Left lobe of liver (tissue), 2 donors: ENCODE data around the gene IFNA13. TPM values are rescaled to one million over a fixed set of nuclear protein-coding genes. Genes with fewer than 3 reads are reported as not detected.
"Not testable (repeated sequence)": the region's sequence is repeated elsewhere in the genome, so short reads cannot be mapped to it uniquely, and the experiment has no call there.

Source experiments
- ATAC-seq: fragments of 200-7000 bp; cut with Tn5 transposase; one replicate; pipeline ENCODE4 v1.9.1; 2020; ENCODE audit warnings: mild to moderate bottlenecking, moderate library complexity
- DNase-seq: peaks from one replicate; pipeline ENCODE4 v3.0.0-alpha.2; 2020; ENCODE audit warnings: low spot score
- total RNA-seq: library from RNA; stranded (reverse); gene quantifications from one replicate; pipeline ENCODE4 v1.2.1, GENCODE V29; 2021
- donor health status: DM: no; HTN: no; CAD: no; lungs with moderate emphysema.
- donor health status: DM: no; HTN: yes; CAD: no.

Gene IFNA13
- total RNA-seq: not detected

DNA sequence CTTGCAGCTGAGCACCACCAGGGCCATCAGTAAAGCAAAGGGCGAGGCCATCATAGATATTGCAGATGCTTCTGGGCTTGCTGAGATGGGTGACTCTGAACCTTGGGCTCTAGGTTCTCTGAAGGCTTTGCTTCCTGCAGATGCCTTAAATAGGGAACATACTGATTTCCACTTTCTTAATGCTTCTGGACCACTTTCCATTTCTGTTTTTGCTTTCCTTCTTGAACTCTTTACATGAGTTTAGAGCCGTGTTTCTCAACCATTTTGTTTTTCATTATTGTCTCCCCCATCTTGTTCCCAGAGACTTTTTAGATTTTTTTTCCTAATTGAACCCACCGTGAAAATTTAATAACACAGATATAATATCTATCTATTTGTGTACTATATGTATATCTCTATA lies at the start of gene IFNA13:
Gene IFNA13, minus strand, starts transcription at position 101 of the 400 bp plus-strand sequence. Its CDS starts 47 bp downstream, at position 54.
- ATAC-seq (no peak), DNase-seq (no peak)

DNA sequence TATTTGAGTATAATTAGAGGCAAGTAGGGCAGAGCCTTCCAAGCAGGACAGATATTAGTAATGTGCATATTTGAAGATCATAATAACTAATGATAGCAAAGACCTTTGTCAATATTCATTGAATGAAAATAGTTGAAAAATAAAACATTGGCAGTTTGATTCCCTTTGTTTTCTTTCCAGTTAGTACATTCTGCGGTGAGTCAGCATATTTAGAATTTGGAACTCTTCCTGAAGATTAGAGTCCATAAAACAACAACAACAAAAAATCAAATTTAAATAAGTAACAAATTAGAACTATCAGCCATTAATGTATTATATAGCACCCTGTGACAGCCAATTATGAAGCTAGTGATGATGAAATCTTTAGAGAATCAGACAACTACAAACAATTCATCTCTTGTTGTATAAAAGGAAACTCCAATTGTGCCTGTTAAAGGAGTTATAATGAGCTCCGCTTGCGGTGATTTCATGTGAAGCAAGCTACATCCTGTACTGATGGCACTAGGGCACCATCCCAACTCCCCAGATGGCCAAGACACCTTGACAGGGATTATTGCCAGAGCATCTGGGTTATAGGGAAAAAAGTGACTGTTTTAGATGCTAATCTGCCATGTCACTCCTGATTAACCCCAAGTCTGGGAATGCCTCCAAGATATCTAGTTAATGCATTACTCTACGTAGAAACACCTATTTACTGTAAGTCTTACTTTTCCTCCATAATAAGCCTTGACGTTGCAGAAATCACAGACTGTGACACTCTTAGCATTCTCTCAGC lies 47.8 kb upstream of the IFNA13 start:
- ATAC-seq: no peak
- no peak for DNase-seq

DNA sequence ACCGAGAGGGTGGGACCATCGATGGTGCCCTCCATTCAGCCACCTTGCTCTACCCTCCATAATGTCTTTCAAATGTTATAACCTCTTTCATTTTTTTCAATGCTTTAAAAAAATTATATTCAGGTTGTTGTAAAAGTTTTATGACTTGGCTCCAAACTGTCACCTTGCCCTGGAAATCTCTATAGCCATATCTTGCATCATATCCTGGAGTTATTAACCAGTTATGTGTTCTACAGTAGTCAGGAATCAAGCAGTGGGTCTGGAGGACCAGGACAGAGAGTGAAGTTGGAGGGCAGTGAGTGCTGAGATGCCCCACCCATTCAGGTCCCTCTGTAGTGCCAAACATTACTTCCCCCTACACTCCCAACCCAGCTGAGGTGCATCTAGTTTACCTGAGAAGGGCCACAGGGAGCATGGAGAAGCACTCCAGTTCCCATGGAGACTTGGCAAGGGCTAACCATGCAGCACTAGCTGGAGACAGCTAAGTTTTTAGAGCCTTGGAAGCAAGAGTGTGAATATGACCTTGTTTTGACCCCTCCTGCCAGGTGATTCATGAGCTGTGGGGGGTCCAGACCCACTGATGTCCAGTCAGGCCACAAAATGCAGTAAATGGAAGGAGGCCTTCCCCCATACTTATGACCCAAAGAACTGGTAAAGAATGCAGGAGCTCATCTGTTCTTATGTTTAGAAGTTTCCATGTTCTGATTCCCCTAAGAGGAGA lies 46.5 kb upstream of the IFNA13 start:
- DNase-seq (no peak), ATAC-seq (no peak)

DNA sequence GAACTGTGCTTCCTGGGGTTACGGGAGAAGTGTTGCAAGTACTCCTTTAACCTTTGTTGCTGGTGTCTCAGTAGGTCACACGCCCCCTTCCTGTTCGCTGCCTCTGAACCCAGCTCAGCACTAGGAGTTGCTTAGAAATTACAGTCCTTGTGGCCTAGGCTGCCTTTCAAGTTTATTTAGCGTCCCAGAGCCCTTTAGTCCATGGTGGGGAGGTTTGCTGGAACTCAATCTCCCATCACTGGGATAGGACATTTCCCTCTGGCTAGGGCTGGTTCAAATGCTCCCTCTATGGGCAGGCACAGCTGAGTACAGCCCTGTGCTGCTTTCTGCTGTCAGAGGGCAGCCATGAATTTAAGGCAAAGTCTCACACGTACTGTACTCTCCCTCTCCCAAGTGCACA lies 45.8 kb upstream of the IFNA13 start:
- ATAC-seq: peak; percentile 64
- DNase-seq: no peak

DNA sequence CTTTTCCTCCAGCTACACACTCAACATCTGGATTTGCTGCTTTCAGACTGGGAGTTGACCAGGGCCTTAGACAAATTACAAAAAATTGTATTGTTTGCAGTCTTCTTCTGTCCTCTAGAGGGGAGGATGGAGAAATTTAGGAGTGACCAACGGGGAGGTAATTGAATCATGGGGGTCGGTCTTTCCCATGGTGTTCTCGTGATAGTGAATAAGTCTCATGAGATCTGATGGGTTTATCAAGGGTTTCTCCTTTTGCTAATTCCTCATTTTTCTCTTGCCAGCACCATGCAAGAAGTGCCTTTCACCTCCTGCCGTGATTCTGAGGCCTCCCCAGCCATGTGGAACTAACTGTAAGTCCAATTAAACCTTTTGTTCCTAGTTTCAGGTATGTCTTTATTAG lies 45.3 kb upstream of the IFNA13 start:
- no peak for ATAC-seq

DNA sequence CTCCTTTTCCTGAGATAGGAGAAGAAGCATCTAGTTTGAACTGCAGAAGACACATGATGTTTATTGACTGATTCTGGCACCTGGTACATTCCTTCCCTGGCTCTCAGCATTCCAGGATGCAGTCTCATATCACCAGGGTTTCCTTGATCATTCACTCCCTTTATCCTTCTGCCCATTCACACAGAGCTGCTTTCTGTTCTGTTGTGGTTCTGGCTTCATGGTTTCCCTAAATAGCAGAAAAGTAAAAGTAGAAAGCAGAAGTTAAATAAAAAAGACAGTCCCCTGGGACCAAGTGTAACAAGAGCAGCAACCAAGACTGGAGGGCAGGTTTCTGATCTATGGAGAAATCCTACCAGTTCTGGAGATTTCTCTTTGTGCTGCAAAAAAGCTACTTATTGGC lies 44.2 kb upstream of the IFNA13 start:
- DNase-seq: no peak

More for the DNA sequence above, 45.3 kb upstream of the IFNA13 start:
- no peak for DNase-seq

DNA sequence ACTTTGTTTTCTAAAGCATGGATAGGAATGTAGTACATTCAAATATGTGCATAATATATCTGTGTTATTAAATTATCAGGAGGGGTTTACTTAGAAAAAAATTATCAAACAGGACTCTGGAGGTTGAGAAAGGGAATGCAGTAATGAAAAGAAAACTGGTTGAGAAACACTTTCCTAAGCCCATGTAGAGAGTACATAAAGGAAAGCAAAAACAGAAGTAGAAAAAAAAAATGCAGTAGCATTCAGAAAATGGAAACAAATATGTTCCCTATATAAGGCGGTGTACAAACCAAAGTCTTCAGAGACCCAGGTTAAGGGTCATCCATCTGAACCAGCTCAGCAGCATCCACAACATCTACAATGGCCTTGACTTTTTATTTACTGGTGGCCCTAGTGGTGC lies 41.0 kb upstream of the IFNA13 start, which contains the start of gene IFNA8:
Gene IFNA8, plus strand, starts transcription at position 301 of the 400 bp plus-strand sequence. Its CDS starts 60 bp downstream, at position 361.
- no peak for ATAC-seq
- no peak for DNase-seq

More for the DNA sequence above, 44.2 kb upstream of the IFNA13 start:
- no peak for ATAC-seq

DNA sequence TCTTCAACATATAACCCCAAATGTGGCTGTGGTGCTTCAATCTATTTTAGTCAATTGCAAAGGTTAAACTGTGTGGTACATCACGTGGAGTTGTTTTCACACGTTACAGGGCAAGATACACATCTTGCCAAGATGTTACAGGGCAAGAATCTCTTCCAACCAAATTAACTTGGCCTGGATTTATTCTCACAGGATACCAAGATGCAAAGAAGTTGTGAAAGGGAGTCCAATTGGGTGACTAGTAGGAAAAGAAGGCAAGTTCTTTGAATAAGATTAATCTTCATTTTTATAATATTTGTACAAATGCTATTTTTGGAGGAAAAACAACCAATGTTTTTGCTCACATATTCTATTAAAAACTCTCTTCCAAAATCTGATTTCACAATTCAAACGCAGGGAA lies 36.3 kb upstream of the IFNA13 start:
- no peak for ATAC-seq
- DNase-seq: no peak

DNA sequence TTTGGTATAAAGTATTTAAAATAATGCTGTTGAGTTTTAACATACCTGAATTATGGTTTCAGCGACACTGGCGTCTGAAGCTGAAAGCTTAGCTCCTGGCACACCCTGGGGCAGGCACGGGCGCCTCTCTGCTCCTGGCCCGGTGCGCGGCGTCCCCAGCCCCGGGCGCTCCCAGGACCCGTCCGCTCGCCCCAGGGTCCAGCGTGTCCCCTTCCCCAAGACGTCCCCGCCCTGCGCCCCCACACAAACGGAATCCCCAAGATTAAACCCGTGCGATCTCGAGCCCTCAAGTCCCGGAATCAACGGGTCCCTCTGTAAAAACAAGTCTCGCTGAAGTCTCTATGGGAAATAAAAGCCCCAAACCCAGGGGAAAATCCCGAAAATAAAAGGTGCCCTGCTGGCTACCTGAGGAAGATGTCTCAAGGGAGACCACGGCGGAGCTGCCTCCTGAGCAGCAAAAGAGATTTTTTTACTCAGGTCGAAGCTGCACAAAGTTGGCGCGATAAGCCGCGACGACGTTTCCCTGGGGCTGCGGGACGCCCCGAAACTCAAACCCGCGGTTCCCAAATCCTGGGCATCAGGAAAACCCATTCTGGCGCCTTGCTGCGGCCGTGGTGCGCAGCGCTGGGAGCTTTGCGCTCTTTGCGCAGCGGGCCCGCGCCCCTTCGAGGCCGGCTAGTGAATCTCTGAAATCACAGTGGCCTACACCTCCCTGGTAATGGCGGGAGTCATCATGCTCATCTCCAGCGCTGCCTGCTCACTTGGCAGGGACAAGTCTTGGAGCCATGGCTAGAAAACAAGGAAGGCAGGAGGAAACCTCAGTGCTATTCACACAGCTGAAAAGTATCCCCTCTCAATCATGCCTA lies 34.8 kb upstream of the IFNA13 start:
- no peak for ATAC-seq
- no peak for DNase-seq

DNA sequence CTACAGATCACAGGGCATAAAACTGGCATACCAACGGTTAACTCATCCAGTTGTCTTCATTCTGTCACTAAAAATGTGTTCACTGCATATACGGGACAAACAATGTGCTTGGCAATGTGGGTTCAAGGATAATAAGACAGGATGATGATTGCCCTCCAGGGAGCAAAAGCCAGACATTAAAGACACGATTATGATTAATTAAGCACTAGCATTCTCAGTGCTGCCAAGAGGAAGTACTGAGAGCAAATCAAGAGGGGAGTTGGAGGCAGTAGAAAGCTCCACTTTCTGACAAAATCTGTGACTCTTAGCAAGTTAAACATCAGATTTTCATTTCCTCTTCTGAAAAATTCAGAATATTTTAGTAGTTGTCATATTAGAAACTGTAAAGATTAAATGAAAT lies 32.1 kb upstream of the IFNA13 start:
- DNase-seq (no peak), ATAC-seq (no peak)

DNA sequence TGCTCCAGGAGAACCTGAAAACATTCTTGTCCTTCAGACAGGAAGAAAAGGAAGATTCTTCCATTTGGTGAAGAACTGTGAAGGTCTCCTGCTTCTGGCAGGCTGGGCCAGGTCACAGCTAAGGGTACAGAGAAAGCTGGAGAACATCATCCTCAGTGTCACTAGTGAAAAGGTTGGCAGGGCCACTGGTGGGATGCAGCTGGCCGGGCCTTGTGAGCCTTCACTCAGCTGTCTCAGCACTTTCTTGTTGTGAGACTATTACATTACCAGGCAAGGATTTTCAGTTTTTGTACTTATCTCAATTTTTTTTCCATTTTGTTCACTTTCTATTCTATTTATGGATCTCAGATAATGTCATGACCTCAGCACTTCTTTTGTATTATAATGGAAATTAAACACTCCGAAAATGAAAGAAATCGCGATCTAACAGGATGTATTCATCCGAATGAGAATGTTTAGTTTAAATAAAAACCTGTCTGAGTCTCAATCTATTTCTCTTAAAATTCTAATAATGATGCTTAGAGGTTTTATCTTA lies 31.2 kb upstream of the IFNA13 start:
- DNase-seq (no peak), ATAC-seq (no peak)

DNA sequence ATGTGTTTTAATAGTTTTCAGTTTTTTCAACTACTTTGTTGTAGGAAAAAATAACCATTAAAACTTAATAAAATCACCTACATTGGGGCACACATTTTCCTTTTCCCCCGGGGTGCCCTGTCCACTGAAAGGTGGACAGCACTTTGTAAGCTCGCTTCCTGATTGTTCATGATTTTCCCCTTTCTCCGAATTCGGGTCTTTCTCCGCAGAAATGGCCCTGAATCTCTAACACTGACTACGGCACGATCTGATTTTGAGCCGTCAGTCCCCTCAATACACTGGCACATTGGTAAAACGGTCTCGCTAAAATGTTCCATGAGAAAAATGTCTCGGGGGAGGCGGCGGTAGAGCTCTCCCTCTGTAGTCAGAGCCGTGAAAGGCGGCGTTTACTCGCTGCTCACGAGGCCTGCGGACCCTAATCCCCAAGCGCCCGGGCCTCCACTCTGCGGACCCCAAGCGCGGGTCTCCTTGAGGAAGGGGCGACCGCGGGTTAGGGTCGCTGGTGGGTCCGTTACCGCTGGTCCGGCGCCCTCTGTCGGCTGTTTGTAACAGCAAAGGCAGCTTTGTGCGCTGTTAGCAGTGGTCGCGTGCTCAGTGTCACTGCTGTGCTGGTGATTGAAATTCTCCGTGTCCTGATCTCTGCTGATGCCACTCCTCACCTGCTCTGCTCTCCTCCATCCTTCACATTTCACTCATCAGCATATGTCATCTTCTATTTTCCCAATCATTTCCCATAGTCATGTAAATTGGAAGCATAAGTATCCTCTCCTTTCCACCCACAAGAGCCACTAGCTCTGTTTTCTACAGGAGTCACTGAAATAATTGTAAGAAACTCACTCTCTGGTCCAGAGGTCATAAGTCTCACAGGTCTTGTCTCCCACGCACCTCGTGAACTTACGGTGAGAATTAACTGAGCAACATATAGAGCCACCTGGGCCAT lies 28.2 kb upstream of the IFNA13 start:
- peak; percentile 92 for ATAC-seq
- DNase-seq: peak; percentile 56

DNA sequence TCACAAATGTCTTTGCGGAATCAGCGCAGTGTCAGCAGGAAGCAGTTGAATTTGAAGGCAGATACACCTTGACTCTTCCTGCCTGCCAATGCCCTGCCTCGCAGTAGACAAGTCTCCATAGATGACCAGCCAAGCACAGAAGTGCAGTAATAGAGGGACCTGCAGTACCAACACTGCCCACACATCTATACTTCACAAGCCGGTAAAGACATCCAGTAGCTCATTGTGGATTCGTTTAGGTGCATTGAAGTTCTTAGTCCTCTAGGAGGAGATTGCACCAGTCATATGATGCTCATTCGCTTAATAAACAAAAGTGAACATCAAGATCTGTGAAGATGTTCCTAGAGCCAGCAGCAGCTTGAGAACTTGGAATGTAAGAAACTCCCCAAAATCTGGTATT lies 24.4 kb upstream of the IFNA13 start:
- DNase-seq (no peak), ATAC-seq (peak; percentile 66)

DNA sequence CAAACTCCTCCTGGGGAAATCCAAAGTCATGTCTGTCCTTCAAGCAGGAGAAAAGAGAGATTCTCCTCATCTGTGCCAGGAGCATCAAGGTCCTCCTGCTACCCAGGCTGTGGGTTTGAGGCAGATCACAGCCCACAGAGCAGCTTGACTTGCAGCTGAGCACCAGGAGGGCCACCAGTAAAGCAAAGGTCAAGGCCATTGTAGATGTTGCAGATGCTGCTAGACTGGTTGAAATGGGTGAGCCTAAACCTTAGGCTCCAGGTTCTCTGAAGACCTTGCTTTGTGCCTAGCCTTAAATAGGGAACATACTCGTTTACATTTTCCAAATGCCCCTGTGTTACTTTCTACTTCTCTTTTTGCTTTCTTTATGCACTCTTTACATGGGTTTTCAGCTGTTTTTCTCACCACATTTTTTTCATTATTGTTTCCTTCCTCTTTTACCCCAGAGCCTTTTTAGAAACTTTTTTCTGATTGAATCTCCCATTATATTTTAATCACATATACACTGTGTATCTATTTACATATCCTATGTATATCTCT lies 17.3 kb upstream of the IFNA13 start, which contains the start of gene IFNA2:
Gene IFNA2, minus strand, starts transcription at position 268 of the 540 bp plus-strand sequence. Its CDS starts 69 bp downstream, at position 199.
- ATAC-seq (no peak), DNase-seq (no peak)

DNA sequence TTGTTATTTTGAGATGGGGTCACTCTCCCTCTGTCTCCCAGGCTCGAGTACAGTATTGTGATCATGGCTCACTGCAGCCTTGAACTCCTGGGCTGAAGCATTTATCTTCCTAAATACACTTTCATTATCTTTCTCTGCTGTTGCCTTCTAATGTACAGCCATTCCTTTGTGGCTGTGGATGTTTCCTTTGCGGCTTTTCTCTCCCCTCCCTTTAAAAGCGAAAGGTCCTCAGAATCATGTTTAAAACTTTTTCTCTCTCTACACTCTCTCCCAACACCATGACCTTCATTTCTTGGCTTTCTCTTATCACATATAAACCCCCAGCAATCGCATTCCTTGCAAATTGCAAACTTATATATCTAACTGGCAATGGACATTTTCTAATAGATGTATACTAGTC lies 15.8 kb upstream of the IFNA13 start:
- DNase-seq: no peak
- no peak for ATAC-seq

DNA sequence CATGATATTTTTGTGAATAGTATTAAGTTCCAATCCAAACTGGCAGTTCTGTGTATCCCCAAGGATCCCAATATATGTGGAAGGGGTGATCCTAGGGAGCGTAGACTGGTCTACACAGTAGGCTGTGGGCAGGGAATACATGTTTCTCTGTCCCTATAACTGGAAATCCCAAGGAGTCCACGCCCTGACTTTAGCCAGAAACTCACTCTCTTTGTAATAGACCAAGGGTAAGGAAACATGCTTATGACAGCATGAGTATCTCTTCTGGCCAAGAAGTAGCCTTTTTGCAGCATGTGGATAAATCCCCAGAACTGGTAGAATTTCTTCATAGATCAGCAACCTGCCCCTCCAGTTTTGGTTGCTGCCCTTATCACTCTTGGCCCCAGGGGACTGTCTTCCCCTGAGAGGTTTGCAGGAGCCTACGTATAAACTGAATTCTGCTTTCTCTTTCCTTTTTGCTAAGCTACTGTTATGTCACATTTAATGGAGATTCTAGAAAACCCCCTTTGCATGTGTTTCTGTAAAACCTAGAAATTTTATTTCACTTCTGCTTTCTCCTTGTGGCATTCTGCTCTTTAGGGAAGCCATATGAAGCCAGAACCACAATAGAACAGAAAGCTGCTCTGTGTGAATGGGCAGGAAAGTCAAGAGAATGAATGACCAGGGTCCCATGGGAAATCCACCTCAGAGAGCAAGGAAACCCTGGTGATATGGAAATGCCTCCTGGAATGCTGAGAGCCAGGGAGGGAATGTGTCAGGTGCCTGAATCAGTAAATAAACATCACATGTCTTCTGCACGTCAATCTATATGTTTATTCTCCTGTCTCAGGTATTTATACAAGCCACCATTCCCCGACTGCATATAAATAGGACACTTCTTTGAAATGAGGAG lies 13.8 kb upstream of the IFNA13 start:
- DNase-seq (no peak), ATAC-seq (peak; percentile 13)

DNA sequence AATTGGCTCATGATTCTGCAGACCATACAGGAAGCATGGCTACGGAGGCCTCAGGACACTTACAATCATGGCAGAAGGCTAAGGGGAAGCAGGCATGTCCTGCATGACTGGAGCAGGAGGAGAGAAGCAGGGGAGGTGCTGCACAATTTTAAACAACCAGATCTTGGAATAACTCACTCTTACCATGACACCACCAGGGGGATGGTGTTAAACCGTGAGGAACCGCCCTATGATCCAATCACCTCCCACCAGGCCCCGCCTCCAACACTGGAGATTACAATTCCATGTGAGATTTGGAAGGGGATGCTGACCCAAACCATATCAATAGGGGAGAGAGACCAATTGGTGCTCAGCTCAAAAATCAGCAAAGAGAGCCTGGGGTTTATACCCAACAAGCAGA lies 3.6 kb upstream of the IFNA13 start:
- DNase-seq, ATAC-seq: not testable (repeated sequence)

DNA sequence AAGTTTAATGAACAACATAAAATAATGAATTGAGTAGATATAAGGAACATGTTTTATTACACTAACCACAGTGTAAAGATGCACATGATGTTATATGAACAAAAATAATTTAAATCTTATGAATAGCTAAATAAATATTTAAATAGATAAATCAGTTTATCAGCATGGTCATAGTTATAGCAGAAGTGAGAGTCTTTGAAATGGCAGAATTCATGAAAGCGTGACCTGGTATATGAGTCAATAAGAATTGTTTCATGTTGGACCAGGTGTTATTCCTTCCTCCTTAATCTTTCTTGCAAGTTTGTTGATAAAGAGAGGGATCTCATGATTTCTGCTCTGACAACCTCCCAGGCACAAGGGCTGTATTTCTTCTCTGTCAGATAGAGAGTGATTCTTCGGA lies 688 bp downstream of the IFNA13 start:
- DNase-seq, ATAC-seq: not testable (repeated sequence)
